Measurements from ENCODE around the gene PLXNA4.

GRCh38 chr7:132187391-132187790, 388.9 kb downstream of the PLXNA4 start:
- TF ChIP-seq CTCF (IDR thresholded peaks at IDR 0.05) = no peak
- no peak for TF ChIP-seq USF1 (CRISPR knock-in tag; IDR thresholded peaks at IDR 0.05)
- TF ChIP-seq USF2 (CRISPR knock-in tag; IDR thresholded peaks at IDR 0.05) = no peak
- no peak for TF ChIP-seq ZNF396 (CRISPR knock-in tag; IDR thresholded peaks at IDR 0.05; ENCODE audit: borderline replicate concordance)

Data from WTC11 (cell line).